DMS 273 (cell line): ENCODE results near the gene ANKRD40.
A peak's percentile ranks its signal among the peaks of the same experiment; 100 is the strongest.

ENCODE experiments used
- DNase-seq: peaks from one replicate; lab custom pipeline; 2025; ENCODE audit not compliant: unreplicated experiment; lab: John Stamatoyannopoulos, UW

The ANKRD40 gene

DNA sequence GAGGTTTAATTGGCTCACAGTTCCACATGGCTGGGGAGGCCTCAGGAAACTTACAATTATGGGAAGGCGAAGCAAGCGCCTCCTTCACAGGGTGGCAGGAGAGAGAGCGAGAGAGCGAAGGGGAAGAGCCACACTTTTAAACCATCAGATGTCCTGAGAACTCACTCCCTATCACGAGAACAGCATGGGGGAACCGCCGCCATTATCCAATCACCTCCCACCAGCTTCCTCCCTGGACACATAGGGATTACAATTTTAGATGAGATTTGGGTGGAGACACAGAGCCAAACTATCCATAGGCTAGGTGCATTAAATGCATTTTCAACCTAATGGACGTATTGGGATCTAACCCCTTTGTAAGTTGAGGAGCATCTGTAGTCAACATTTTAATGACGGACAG lies 4.9 kb upstream of the ANKRD40 start:
- DNase-seq, result no peak

- no peak for DNase-seq
These were observed 2.9 kb upstream of the ANKRD40 start for GRCh38 chr17:50710650-50711049.

DNA sequence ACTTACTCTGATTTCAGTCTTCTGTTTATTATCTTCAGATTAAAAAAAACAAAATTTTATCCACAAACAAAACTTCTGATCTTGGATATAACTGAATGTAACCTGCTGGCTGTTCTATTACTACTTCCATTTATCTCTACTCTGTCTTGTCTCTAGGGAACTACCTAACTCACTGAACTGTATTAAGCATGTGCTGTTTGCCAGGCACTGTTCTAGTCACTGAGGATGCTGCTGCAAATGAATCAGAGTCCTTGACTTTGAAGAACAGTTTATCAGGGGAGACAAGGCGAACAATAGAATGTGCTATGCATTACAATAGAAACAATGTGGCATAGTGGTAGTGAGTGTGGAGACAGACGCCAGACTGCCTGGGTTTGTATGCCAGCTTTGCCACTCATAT lies 2.3 kb upstream of the ANKRD40 start:
- DNase-seq, result no peak

DNA sequence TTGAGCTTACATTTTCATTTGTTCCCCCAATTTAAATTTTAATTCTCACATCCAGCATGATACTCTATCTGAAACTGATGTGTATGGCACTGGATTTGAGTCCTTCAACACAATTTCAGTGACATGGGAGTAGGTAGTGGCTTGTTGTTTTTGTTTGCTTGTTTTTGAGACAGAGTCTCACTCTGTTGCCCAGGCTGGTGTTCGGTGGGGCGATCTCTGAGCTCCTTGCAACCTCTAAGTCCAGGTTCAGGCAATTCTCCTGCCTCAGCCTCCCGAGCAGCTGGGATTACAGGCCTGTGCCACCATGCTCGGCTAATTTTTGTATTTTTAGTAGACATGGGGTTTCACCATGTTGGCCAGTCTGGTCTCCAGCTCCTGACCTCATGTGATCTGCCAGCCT lies 1.3 kb upstream of the ANKRD40 start:
- peak; percentile 44 for DNase-seq

GRCh38 chr17:50708050-50709000 lies 611 bp upstream of the ANKRD40 start:
- DNase-seq, result peak; percentile 68

DNA sequence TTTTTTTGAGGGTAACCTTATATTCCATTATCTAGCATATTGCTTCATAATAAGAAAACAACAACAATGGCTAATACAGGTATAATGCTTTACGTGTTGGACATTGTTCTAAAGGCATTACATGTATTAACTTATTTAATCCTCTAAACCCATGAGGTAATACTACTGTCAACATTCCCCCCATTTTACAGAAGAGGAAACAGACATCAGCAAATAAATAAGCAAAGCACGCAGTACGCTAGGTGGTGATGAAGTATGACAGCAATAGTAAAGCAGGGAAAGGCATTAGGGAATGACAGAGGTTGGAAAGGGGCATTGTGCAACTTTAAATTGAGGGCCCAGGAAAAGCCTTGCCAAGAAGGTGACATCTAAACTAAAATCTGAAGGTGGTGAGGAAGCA lies 4.6 kb downstream of the ANKRD40 start:
- DNase-seq, result no peak

GRCh38 chr17:50699410-50699809 lies 8.3 kb downstream of the ANKRD40 start:
- no peak for DNase-seq

DNA sequence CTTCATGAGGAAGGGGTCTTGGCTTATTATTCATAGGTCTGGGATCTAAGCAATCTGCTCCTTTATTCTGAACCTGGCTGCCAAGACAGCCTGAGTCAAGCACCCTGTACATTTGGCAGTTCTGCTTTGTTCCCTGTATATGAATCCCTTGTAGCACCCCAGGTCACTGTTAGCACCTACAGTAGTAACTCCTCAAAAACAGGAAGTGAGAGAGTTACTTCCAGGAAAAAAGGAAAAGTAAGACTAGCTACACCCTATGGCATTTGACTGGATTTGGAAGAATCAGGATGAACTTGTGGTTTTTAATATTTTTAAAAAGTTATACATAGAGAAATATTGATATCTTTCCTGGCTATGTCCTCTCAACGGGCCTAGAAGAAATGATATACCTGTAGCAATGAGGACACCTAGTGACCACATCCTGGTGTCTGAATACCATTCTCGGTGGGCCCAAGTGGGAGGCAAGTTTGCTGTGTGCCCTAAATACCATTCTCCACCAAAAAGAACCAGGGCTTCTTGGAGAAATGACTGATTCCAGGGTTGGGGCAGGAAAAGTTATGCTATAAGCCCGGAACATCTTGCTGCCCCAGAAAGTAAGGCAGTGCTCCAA lies 9.9 kb downstream of the ANKRD40 start:
- no peak for DNase-seq

DNA sequence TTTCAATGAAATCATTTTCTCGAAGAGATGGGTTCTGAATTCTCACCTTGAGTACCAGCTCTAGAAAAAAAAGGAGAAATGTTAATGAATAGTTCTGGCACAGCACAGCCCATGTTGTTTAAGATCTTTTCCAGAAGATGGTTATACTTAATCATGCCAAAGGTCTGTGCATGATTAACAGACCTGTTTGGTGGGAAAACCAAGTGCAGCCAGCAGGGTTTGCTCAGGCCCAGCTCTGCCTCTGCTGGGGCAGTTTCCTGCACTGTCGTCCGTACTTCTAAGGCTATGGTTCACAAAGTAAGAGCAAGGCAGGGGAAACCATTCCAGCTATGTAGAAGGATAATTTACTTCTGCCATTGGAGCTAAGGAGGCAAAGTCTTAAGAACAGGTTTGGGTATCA lies 10.7 kb downstream of the ANKRD40 start:
- DNase-seq, result no peak

DNA sequence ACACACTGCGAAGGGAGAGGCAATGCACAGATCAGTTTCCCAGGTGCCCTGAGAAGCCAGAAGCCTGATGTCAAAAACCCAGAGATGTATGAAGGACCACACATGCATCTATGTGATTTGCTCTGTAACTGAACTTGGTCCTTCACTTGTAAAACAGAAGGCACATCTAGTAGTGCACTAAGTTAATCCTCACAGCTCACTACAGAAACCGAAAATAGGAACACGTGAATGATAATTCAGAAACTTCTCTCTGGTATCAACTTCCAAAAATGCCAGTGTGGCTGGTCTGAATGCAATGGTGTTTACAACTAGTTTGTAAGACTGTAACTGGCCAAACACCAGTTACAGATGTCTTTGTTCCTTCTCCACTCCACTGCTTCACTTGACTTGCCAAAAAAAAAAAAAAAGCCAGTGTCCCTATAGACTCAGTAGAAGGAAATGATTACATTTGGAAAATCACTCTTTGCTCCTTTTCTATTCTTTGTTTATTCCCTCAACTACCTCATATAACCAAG lies 11.3 kb downstream of the ANKRD40 start:
- no peak for DNase-seq

- DNase-seq, result no peak
These were observed 14.6 kb downstream of the ANKRD40 start for GRCh38 chr17:50693036-50693682.

GRCh38 chr17:50692448-50693035 lies 15.2 kb downstream of the ANKRD40 start:
- DNase-seq, result no peak

DNA sequence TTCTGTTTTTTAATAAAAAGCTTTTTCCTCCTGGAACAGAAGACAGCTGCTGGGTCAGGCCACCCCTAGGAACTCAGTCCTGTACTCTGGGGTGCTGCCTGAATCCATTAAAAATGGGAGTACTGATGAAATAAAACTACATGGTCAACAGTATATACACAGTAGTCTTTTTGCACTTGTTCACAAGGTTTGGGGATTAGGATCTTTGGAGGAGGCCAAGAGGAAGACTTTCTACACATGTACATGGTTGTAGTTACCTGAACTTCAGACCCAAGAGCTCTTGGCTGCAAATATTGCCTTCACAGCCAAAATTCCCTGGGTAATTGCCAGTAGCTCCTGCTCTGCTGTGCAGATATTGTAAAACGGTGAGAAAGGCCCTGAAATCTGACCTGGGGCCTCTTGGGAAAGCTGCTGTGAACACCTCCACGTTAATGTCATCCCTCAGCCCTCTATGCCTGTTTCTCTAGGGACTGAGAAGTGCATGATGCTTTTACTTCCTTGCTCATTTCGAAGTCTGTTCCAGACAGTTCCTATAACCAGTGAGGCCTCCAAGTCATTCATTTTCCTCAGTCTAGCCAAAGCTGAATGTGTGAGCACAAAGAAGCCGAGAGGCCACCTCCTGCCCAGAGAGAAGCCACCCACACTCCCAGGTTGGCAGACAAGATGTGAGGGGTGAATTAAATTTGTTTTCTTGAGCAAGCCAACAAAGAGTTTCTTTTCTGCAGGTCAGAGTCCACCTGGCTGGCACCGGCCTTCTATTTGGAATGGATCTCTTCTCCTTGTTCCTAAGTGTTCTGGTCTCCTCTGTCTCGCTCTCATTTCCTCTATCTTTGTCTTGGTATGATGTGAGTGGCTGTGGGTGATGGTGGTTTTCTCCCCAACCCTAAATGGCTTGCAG lies 15.9 kb downstream of the ANKRD40 start:
- peak; percentile 47 for DNase-seq

- no peak for DNase-seq
These were observed 16.7 kb downstream of the ANKRD40 start for GRCh38 chr17:50690887-50691549.

DNA sequence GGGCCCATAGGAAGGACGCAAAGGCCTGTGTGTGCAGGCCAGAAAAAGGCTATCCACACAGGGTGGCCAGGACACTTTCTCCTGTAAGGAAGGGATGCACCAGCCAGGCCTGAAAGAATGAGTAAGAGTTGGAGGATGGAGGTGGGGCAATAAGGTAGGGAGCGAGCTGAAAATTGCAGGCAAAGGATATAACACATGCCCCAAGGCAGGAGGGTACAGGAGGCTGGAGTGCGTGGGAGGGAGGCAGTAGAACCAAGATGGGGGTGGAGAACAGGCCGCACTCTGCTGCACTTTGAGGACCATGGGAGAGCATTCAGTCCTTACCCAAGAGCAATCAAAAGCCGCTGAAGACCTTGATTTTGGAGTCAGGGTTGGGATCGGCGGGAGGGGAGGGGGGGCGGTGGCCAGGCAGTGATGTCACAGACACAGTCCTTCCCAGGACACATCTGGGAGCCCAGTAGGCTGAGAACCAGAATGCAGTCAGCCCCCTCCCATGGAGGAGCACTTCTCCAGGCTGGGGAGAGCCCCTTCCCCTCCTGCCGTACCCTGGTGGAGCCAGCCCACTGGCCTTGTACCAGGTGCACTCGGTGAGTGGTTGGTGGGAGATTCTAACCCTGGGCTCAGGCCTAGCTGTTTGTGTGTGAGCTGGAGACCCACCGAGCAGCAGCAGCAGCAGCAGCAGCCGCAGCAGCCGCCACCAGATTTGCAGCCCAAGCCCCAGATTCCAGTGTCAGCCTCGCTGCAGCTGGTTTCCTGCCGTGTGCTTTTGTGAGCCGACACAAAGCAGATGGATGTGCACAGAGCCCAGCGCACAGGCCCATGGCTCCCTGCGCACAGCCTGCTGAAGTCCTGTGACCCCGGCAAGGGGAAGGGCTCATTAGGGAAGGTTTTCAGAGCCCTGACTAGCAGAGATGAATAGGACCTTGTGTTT lies 17.5 kb downstream of the ANKRD40 start:
- DNase-seq, result peak; percentile 33

DNA sequence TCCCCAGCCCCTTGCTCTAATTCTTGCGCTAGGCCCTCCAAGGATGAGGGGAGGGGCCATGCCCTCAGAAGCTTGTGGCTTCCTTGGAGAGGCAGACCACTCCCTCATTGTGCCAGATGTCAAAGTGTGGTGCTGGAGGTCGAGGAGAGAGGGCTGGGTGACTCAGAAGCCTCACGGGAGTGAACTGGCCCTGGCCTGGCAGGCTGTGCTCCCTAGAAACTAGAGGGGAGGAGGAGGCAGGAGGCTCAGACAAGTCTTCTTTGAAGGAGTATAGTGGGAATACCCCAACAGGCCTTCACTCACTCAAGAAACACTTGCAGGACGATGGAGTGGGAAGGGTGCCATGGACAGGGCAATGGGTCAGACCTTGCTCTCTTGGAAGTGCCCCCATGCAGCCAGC lies 18.5 kb downstream of the ANKRD40 start:
- DNase-seq, result peak; percentile 63

DNA sequence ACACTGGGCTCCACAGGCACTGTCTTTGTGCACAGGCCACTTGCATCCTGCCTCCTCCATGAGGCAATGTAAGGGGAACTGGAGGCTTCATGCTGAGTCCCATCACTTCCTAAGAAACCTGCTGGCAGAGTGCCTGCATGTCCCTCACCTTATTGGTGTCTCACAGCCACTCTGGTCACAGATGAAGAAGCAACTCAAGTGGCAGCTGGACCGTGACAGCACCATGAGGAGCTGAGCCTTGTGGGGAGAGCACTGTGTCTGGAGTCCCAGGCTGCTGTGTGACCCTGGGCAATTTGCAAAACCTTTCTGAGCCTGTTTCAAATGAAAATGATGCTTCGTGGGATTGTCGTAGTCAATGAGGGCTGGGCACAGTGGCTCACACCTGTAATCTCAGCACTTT lies 19.5 kb downstream of the ANKRD40 start:
- no peak for DNase-seq

GRCh38 chr17:50687200-50688066 lies 20.3 kb downstream of the ANKRD40 start:
- peak; percentile 48 for DNase-seq
